SK-N-SH treated with all-trans-retinoic acid at 6 μM for 48 hours (cell line): ENCODE data around the gene MRPL36.

Source experiments
- ATAC-seq: fragments of 200-7000 bp; cut with Tn5 transposase; 3 replicates; pipeline ENCODE4 v1.9.1; 2020; ENCODE audit warnings: mild to moderate bottlenecking, moderate library complexity
- ARNTL ChIP-seq: fragments of 450-650 bp; formaldehyde crosslinking; IDR thresholded peaks from 2 replicates; pipeline ENCODE4 v1.5.0; 2020; ENCODE audit warnings: low read depth, mild to moderate bottlenecking, moderate library complexity, borderline replicate concordance
- BACH2 ChIP-seq: fragments of 250-450 bp; sonication (Bioruptor Pico); IDR thresholded peaks from 2 replicates; pipeline ENCODE4 v1.9.0; 2021; ENCODE audit warnings: mild to moderate bottlenecking, borderline replicate concordance
- CSDC2 ChIP-seq: fragments of 250-450 bp; sonication (Bioruptor Pico); IDR thresholded peaks from 2 replicates; pipeline ENCODE4 v1.5.0; 2020; ENCODE audit warnings: mild to moderate bottlenecking, moderate library complexity
- ESRRG ChIP-seq: fragments of 250-450 bp; sonication (Bioruptor Pico); IDR thresholded peaks from 2 replicates; pipeline ENCODE4 v1.6.1; 2021; ENCODE audit warnings: mild to moderate bottlenecking
- GLIS3 ChIP-seq: fragments of 250-450 bp; sonication (Bioruptor Pico); IDR thresholded peaks from 2 replicates; pipeline ENCODE4 v1.5.0; 2020; ENCODE audit warnings: mild to moderate bottlenecking, moderate library complexity
- ISL1 ChIP-seq: fragments of 250-450 bp; sonication (Bioruptor Pico); IDR thresholded peaks from 2 replicates; pipeline ENCODE4 v2.1.2; 2022; ENCODE audit warnings: mild to moderate bottlenecking, moderate library complexity
- OSR1 ChIP-seq: fragments of 250-450 bp; sonication (Bioruptor Pico); IDR thresholded peaks from 2 replicates; pipeline ENCODE4 v1.8.0; 2022; ENCODE audit warnings: moderate library complexity, mild to moderate bottlenecking, inconsistent platforms
- PPARA ChIP-seq: fragments of 250-450 bp; sonication (Bioruptor Pico); IDR thresholded peaks from 2 replicates; pipeline ENCODE4 v1.5.0; 2020; ENCODE audit warnings: mild to moderate bottlenecking, borderline replicate concordance
- RARB ChIP-seq: fragments of 250-450 bp; sonication (Bioruptor Pico); IDR thresholded peaks from 2 replicates; pipeline ENCODE4 v1.8.0; 2021; ENCODE audit warnings: mild to moderate bottlenecking, moderate library complexity
- TCF4 ChIP-seq: fragments of 250-450 bp; sonication (Bioruptor Pico); IDR thresholded peaks from 2 replicates; pipeline ENCODE4 v1.8.0; 2021; ENCODE audit warnings: mild to moderate bottlenecking, moderate library complexity, borderline replicate concordance
- TOX ChIP-seq: fragments of 250-450 bp; sonication (Bioruptor Pico); IDR thresholded peaks from 2 replicates; pipeline ENCODE4 v1.8.0; 2021; ENCODE audit warnings: mild to moderate bottlenecking, moderate library complexity, borderline replicate concordance
- ZC3H10 ChIP-seq: fragments of 250-450 bp; sonication (Bioruptor Pico); IDR thresholded peaks from 2 replicates; pipeline ENCODE4 v1.5.1; 2021; ENCODE audit warnings: mild to moderate bottlenecking, moderate library complexity
- ZFP3 ChIP-seq: fragments of 250-450 bp; sonication (Bioruptor Pico); IDR thresholded peaks from 2 replicates; pipeline ENCODE4 v1.5.0; 2020; ENCODE audit warnings: mild to moderate bottlenecking, moderate library complexity
- ZFP30 ChIP-seq: fragments of 450-650 bp; formaldehyde crosslinking; IDR thresholded peaks from 2 replicates; pipeline ENCODE4 v1.5.0; 2022; ENCODE audit warnings: mild to moderate bottlenecking, moderate library complexity
- ZNF565 ChIP-seq: fragments of 450-650 bp; formaldehyde crosslinking; conservative IDR thresholded peaks from 2 replicates; pipeline ENCODE4 v1.5.0; 2020; ENCODE audit warnings: low read depth, mild to moderate bottlenecking, moderate library complexity
- ZNF8 ChIP-seq: fragments of 450-650 bp; formaldehyde crosslinking; IDR thresholded peaks from 2 replicates; pipeline ENCODE4 v1.5.0; 2020; ENCODE audit warnings: mild to moderate bottlenecking, moderate library complexity
- TF ChIP-seq, protein P1 (sequence below): fragments of 250-450 bp; sonication (Bioruptor Pico); IDR thresholded peaks from 2 replicates; pipeline ENCODE4 v1.5.0; 2020; ENCODE audit warnings: mild to moderate bottlenecking, moderate library complexity
- TF ChIP-seq, protein P2 (sequence below): fragments of 250-450 bp; sonication (Bioruptor Pico); IDR thresholded peaks from 2 replicates; pipeline ENCODE4 v1.5.1; 2021; ENCODE audit warnings: mild to moderate bottlenecking, moderate library complexity
- TF ChIP-seq, protein P3 (sequence below): fragments of 250-450 bp; sonication (Bioruptor Pico); IDR thresholded peaks from 2 replicates; pipeline ENCODE4 v1.8.0; 2021; ENCODE audit warnings: low read depth, mild to moderate bottlenecking, moderate library complexity, borderline replicate concordance
- TF ChIP-seq, protein P4 (sequence below): fragments of 250-450 bp; sonication (Bioruptor Pico); IDR thresholded peaks from 2 replicates; pipeline ENCODE4 v1.8.0; 2020; ENCODE audit warnings: mild to moderate bottlenecking, moderate library complexity, borderline replicate concordance

Gene MRPL36

DNA sequence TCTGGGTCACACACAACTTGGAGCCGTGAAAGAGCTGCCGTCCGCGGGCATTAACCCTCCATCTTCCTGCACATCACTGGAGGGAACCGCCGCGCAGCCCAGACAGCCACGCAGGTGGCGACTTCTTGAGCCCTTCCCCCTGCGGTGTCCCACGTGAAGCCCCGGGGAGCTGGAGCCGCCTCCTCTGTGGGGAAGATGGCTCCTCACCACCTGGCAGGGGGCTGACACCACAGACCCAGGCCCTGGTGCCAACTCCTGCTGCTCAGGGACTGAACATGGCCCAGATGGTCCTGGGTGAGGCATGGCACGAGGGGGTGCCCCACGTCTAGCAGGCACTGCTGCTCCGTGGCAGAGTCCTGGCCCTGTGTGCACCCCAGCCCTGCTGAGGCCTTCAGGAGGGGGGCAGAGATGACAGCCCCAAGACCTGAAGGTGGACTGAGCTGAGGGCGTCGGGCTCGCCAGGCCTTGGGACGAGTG, 40.5 kb upstream of the MRPL36 start:
- no peak for TF ChIP-seq GLIS3 (CRISPR knock-in tag)
- TF ChIP-seq ISL1 (CRISPR knock-in tag): no peak
- no peak for TF ChIP-seq ARNTL (CRISPR knock-in tag)
- TF ChIP-seq, protein P1, sequence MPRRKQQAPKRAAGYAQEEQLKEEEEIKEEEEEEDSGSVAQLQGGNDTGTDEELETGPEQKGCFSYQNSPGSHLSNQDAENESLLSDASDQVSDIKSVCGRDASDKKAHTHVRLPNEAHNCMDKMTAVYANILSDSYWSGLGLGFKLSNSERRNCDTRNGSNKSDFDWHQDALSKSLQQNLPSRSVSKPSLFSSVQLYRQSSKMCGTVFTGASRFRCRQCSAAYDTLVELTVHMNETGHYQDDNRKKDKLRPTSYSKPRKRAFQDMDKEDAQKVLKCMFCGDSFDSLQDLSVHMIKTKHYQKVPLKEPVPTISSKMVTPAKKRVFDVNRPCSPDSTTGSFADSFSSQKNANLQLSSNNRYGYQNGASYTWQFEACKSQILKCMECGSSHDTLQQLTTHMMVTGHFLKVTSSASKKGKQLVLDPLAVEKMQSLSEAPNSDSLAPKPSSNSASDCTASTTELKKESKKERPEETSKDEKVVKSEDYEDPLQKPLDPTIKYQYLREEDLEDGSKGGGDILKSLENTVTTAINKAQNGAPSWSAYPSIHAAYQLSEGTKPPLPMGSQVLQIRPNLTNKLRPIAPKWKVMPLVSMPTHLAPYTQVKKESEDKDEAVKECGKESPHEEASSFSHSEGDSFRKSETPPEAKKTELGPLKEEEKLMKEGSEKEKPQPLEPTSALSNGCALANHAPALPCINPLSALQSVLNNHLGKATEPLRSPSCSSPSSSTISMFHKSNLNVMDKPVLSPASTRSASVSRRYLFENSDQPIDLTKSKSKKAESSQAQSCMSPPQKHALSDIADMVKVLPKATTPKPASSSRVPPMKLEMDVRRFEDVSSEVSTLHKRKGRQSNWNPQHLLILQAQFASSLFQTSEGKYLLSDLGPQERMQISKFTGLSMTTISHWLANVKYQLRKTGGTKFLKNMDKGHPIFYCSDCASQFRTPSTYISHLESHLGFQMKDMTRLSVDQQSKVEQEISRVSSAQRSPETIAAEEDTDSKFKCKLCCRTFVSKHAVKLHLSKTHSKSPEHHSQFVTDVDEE (CRISPR knock-in tag): no peak
- TF ChIP-seq, protein P2, sequence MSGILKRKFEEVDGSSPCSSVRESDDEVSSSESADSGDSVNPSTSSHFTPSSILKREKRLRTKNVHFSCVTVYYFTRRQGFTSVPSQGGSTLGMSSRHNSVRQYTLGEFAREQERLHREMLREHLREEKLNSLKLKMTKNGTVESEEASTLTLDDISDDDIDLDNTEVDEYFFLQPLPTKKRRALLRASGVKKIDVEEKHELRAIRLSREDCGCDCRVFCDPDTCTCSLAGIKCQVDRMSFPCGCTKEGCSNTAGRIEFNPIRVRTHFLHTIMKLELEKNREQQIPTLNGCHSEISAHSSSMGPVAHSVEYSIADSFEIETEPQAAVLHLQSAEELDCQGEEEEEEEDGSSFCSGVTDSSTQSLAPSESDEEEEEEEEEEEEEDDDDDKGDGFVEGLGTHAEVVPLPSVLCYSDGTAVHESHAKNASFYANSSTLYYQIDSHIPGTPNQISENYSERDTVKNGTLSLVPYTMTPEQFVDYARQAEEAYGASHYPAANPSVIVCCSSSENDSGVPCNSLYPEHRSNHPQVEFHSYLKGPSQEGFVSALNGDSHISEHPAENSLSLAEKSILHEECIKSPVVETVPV (CRISPR knock-in tag): no peak
- TF ChIP-seq ESRRG (CRISPR knock-in tag): no peak
- TF ChIP-seq, protein P3, sequence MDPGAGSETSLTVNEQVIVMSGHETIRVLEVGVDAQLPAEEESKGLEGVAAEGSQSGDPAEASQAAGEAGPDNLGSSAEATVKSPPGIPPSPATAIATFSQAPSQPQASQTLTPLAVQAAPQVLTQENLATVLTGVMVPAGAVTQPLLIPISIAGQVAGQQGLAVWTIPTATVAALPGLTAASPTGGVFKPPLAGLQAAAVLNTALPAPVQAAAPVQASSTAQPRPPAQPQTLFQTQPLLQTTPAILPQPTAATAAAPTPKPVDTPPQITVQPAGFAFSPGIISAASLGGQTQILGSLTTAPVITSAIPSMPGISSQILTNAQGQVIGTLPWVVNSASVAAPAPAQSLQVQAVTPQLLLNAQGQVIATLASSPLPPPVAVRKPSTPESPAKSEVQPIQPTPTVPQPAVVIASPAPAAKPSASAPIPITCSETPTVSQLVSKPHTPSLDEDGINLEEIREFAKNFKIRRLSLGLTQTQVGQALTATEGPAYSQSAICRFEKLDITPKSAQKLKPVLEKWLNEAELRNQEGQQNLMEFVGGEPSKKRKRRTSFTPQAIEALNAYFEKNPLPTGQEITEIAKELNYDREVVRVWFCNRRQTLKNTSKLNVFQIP (CRISPR knock-in tag): no peak
- no peak for TF ChIP-seq ZC3H10
- TF ChIP-seq, protein P4, sequence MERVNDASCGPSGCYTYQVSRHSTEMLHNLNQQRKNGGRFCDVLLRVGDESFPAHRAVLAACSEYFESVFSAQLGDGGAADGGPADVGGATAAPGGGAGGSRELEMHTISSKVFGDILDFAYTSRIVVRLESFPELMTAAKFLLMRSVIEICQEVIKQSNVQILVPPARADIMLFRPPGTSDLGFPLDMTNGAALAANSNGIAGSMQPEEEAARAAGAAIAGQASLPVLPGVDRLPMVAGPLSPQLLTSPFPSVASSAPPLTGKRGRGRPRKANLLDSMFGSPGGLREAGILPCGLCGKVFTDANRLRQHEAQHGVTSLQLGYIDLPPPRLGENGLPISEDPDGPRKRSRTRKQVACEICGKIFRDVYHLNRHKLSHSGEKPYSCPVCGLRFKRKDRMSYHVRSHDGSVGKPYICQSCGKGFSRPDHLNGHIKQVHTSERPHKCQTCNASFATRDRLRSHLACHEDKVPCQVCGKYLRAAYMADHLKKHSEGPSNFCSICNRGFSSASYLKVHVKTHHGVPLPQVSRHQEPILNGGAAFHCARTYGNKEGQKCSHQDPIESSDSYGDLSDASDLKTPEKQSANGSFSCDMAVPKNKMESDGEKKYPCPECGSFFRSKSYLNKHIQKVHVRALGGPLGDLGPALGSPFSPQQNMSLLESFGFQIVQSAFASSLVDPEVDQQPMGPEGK (CRISPR knock-in tag): no peak
- TF ChIP-seq ZNF8: no peak
- TF ChIP-seq ZNF565 (CRISPR knock-in tag): no peak
- no peak for TF ChIP-seq OSR1
- TF ChIP-seq TOX: no peak
- TF ChIP-seq PPARA (CRISPR knock-in tag): no peak
- TF ChIP-seq CSDC2 (CRISPR knock-in tag): no peak
- no peak for TF ChIP-seq TCF4 (CRISPR knock-in tag)
- TF ChIP-seq, all 23 proteins: peak for 0
- ATAC-seq: no peak

DNA sequence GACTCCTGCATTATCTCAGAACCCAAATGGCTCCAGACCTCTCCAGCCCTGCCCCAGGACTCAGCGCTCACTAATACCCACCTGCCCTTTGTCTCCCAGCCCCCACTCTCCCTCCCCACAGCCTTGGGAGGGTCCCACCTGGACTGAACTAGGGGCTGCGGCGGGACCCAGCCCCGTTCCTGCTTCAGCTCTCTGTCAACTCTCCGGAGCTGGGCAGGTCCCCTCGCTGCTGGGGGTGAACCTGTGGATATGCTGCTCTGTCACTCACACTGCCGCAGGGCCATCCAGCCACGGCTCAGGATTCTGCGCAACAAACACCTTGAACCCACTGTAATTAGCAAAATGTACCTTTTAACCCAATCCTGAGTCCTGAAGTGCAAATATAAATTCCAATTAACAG, 38.4 kb upstream of the MRPL36 start:
- no peak for ATAC-seq
- TF ChIP-seq TCF4 (CRISPR knock-in tag) (no peak), TOX (no peak), ZNF565 (CRISPR knock-in tag) (no peak), GLIS3 (CRISPR knock-in tag) (no peak), ARNTL (CRISPR knock-in tag) (no peak), BACH2 (no peak), CSDC2 (CRISPR knock-in tag) (no peak), RARB (CRISPR knock-in tag) (no peak), ZFP30 (no peak), ZC3H10 (no peak), ZFP3 (CRISPR knock-in tag) (no peak), ISL1 (CRISPR knock-in tag) (no peak)
- TF ChIP-seq, protein P2 (CRISPR knock-in tag): no peak
